ENCODE measurements around the gene GAR1.

DNA sequence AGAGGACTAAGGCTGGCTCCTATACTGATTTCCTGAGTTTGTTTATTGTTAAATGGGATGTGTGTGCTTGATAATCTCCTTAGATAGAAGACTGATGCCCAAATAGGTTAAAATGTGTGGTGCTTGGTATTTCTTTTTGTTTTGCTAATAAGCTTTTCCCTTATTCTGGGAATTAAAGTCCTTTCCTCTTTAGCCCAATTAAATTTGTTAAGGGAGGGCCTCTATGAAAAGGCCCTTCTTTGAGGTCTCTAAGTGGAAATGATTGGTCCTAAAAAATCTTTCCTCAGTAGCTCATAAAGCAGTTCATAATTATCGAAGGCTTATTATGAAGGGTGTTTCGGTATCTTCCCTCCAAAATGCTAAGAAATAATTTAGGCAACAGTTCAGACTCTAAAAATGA lies 12.1 kb downstream of the GAR1 start, which contains the start of gene RRH:
- TF ChIP-seq, protein P1, sequence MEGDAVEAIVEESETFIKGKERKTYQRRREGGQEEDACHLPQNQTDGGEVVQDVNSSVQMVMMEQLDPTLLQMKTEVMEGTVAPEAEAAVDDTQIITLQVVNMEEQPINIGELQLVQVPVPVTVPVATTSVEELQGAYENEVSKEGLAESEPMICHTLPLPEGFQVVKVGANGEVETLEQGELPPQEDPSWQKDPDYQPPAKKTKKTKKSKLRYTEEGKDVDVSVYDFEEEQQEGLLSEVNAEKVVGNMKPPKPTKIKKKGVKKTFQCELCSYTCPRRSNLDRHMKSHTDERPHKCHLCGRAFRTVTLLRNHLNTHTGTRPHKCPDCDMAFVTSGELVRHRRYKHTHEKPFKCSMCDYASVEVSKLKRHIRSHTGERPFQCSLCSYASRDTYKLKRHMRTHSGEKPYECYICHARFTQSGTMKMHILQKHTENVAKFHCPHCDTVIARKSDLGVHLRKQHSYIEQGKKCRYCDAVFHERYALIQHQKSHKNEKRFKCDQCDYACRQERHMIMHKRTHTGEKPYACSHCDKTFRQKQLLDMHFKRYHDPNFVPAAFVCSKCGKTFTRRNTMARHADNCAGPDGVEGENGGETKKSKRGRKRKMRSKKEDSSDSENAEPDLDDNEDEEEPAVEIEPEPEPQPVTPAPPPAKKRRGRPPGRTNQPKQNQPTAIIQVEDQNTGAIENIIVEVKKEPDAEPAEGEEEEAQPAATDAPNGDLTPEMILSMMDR (IDR thresholded peaks at IDR 0.05), result no peak
- TF ChIP-seq POLR2A (IDR thresholded peaks at IDR 0.05), result no peak

All from Peyer's patch (tissue), 4 donors.